GM20000 (cell line): ENCODE data around the gene CTNNA3.

Experiments
- DNase-seq: peaks from one replicate; pipeline ENCODE4 v3.0.0; 2012; ENCODE audit warnings: low spot score
- CTCF ChIP-seq: IDR thresholded peaks from 2 replicates; pipeline ENCODE4 v1.5.1; 2012; ENCODE audit warnings: mild to moderate bottlenecking, control low read depth; ENCODE audit errors: extremely low read depth, missing control alignments

The CTNNA3 gene

DNA sequence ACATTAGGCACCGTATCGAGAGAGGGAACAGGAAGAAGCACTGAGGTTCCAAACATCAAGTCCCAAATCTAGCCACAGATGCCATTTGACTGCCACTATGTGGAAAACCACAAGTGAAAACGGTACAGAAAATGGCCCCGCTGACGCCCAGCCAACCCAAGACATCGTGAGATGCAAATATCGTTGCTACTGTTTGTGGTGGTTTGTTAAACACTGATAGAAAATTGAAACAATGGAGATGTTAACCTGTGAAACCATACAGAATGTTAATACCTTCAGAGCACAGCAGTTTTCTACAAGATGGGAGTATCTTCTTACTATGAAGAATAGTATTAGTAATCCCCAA, 922.5 kb downstream of the CTNNA3 start:
- TF ChIP-seq CTCF: no peak
- DNase-seq: no peak

GRCh38 chr10:66772548-66773471, 923.2 kb downstream of the CTNNA3 start:
- no peak for TF ChIP-seq CTCF
- no peak for DNase-seq

GRCh38 chr10:66767707-66768106, 928.3 kb downstream of the CTNNA3 start:
- TF ChIP-seq CTCF: no peak
- DNase-seq: no peak

DNA sequence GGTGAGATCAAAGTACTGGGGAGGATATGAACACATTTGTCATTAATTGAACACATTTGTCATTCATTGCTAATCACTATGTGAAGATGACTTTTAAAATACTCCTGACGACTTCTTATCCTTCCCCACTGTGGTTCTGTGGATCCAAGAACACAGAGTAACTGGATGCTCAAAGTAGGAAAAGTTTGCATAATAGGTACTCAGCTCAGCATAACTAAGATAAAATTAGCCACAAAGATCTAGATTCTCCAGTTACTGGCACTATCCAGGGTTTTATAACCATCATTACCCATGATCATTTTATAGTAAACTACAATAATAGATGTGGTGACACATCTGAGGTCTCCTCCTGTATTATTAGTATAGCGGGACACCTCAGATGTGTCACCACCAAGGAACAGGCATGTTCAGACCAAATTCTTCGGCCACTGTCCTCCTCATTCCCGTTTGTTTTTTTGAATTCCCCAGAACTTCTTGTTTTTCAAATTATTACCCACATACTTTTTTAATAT, 933.7 kb downstream of the CTNNA3 start:
- TF ChIP-seq CTCF: no peak
- no peak for DNase-seq

GRCh38 chr10:66760941-66761340, 935.1 kb downstream of the CTNNA3 start:
- no peak for TF ChIP-seq CTCF
- DNase-seq: no peak

DNA sequence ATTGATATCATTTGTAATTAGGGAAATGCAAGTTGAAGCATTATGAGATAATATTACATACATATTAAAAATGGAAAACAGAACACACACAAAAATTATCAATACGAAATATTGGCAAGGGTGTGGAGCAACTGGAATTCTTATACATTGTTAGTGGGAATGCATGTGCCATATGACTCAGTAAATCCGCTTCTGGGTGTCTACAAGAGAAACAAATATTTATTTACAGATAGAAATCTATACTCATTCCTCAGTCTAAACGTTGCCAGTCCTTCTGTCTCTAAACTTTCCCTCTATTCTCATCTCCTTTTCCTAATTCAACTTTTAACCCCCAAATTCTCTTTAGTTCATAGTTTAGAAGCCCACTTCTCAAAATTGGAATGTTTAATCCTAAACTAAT, 940.5 kb downstream of the CTNNA3 start:
- no peak for TF ChIP-seq CTCF
- no peak for DNase-seq

GRCh38 chr10:66752714-66753113, 943.3 kb downstream of the CTNNA3 start:
- DNase-seq: no peak
- TF ChIP-seq CTCF: no peak
